Left hindlimb (tissue), 1 donor: ENCODE results near the gene CHRNB4.
A peak's percentile ranks its signal among the peaks of the same experiment; 100 is the strongest.

Experiments used
- DNase-seq: peaks from one replicate; pipeline ENCODE4 v3.0.0-alpha.2; 2018

Gene CHRNB4

GRCh38 chr15:78630886-78631633, 9.9 kb downstream of the CHRNB4 start:
- no peak for DNase-seq

DNA sequence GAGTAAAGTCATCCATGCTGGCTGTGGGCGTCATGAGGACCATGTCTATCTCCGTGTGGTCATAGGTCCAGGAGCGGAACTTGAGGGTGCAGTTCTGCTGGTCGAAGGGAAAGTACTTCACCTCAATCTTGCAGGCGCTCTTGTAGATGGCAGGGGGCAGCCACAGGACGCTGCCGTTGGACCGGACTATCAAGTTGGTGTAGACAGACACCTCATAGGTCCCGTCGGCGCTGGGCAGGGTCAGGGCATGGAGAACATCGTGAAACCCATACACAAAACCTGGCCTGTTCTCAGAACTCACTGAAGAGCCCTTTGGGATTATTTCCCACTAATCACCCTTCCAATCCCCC, 11.3 kb downstream of the CHRNB4 start:
- DNase-seq, result no peak

GRCh38 chr15:78629031-78629715, 11.8 kb downstream of the CHRNB4 start:
- DNase-seq, result no peak

GRCh38 chr15:78628227-78628626, 12.8 kb downstream of the CHRNB4 start:
- DNase-seq, result no peak

DNA sequence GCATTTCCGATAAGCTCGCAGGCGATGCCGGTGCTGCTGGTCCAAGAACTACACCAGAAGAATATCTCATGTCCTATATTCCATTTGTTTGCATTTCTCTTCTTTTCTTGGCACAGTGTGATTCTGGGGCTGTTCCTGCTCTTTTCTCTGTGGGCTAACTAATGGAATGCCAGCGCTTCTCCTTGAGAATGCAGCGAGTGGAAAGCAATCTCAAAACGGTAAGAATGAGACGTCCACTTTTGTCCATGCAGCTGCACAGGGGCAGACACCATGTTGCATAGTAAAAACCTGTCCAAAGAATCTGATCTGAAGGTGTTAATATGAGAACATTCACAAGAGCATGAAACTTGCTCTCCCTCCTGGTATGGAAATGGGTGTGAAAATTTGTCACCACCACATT, 13.7 kb downstream of the CHRNB4 start:
- no peak for DNase-seq

GRCh38 chr15:78626381-78626995, 14.5 kb downstream of the CHRNB4 start:
- no peak for DNase-seq

- DNase-seq, result no peak
These were observed 15.3 kb downstream of the CHRNB4 start for GRCh38 chr15:78625606-78626280.

GRCh38 chr15:78624651-78625590, 16.1 kb downstream of the CHRNB4 start:
- DNase-seq, result no peak

GRCh38 chr15:78623786-78624497, 17.1 kb downstream of the CHRNB4 start:
- no peak for DNase-seq

- DNase-seq, result no peak
These were observed 19.1 kb downstream of the CHRNB4 start for GRCh38 chr15:78621810-78622402.

DNA sequence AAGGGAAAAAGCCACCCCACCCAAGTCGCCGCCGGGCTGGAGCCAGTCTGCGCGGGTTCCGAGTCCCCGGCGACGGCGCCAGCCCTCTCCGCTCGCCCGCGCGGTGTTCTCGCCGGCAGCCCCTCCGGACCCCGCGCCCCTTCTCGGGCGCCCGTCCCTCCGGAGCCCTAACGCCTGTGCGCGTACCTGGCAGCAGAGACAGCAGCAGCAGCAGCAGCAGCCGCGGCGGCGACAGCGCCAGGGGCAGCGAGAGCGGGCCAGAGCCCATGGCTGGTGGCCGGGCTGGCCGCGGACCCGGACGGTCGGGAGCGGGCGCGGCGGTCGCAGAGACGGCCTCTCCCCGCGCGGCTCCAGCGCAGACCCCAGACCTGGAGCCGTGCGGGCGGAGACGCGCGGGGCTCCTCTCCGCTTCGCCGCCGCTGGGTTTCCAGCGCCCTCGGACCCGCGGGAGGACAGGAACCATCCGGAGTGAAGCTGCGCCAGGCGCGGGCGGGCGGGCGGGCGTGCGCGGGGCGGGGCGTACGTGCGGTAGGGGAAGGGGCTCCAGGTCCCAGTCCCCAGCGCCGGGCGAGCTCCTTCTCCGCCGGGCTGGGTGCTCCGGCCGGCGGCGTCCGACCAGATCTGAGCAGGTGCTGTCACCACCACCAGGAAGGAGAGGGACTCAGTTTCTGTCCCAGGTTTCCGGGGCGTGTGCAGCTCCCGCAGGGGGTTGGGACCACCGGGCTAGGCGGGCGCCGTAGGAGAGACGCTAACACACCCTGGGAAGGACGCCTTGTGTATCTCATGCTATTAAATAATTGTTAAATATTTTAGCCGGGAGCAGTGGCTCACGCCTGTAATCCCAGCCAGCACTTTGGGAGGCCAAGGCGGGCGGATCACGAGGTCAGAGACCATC, 20.2 kb downstream of the CHRNB4 start, which contains the start of gene CHRNA3:
Gene CHRNA3 (minus strand): TSS at position 470 of the 895 bp plus-strand sequence. CDS start 202 bp downstream, at position 268.
- no peak for DNase-seq

- no peak for DNase-seq
These were observed 20.9 kb downstream of the CHRNB4 start for GRCh38 chr15:78620021-78620526.

GRCh38 chr15:78619022-78619950, 21.7 kb downstream of the CHRNB4 start:
- DNase-seq, result no peak

DNA sequence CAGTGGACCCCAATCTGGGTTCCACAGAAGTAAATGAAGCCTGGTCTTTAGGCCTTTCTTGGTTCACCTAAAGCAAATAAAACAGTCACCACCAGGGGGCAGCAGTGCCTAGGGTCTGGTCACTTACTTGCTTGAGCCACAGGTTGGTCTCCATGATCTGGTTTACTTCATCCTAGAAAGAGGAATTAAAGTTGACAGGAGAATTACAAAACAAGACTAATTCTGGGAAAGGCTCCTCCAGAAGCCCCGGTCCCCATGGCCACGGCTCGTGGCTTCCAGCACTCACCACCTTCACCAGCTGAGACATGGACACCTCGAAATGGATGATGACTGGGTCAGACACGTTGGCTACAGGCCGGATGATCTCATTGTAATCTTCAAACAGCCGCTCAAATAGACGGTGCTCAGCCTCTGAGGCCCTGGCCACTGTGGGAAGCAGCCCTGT, 22.5 kb downstream of the CHRNB4 start:
- DNase-seq, result peak; percentile 83

- DNase-seq, result no peak
These were observed 22.9 kb downstream of the CHRNB4 start for GRCh38 chr15:78618064-78618463.

DNA sequence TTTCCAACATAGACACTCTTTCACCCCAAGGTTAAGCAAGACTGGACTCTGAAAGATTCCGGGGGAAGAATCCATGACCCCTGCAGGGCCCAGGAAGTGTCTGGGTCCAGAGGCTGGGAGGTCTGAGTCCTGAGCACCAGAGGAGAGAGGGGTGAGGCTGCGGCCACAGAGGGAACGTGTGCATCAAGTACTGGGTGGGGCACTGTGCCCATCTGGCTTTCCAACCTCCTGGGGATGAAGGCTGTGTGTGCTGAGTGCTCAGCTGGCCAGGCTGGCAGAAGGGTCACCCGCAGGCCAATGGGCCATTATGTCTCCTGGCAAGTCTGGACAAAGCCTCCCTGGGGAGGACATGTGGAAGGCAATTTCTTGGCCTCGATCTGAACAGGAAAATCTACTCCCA, 23.5 kb downstream of the CHRNB4 start:
- DNase-seq, result no peak

DNA sequence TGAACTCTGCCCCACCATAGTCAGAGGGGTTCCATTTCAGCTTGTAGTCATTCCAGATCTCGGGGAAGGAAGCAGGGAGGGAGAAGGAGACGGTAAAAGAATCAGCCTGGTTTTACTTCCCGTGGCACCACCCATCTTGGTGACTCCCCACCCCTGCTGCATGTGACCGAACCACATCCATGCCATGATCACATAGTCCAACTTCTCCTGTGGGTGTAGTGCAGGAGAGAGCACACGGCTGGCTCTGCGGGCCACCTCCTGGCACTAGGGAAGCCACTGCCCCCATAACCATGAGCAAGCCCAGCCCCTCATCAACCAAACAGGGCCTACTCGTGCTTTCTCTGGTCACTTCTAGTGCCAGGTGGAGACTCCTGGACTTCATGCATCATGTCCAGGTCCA, 23.9 kb downstream of the CHRNB4 start:
- DNase-seq, result no peak

DNA sequence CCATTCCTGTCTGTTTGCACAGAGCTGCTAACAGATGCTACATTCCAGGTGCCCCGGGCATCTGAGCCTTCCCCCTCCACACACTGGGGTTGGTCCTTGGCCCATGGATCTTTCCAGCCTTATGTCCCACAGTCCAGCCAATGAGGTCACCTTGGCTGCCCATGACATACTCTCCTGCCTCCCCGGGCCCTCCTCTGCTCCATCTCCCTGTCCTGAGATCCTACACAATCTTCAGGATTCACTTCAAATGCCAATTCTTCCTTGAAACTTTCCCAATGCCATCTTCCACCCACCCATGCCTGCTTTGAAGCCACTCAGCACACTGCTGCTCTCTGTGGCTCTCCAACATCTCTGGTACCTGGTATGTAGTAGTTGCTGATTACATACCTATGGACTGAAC, 24.5 kb downstream of the CHRNB4 start:
- no peak for DNase-seq

DNA sequence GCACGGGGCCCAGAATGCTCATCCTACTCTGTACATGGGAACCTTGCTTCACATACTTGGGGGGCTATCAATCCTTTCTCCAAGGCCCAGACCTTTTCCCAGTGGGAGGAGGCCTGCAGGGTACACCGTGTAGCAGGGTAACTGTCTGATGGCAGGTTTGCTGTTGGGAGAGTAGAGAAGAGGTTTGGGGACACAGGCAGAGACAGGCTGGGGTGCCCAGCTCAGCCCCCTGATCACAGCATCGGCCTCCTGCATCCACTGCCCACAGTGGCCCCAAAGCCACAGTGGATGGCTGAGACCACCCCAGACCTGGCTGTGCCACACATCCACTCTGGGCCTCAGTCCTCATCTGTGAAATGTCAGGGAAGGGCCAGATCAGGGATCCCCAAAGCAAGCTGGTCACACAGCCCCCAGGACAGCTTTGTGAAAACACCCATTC, 25.8 kb downstream of the CHRNB4 start:
- no peak for DNase-seq
